Pericardium fibroblast (primary cell): ENCODE measurements around the gene C5orf58. TPM values are rescaled to one million over a fixed set of nuclear protein-coding genes. Genes with fewer than 3 reads are reported as not detected.

Source experiments
- total RNA-seq: library from RNA; depleted of rRNA; stranded (reverse); fragments of >200 nt; gene quantifications from 2 replicates; pipeline ENCODE4 v1.2.3, GENCODE V29; 2015

The C5orf58 gene, protein sequence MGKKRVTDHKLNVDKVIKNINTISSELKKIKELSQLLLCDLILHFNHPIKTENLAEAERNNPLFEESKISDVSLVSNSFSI
- not detected in 2 replicates for total RNA-seq

GRCh38 chr5:170232786-170233185 is at the start of gene C5orf58:
TSS of gene C5orf58 (plus strand) at chr5:170232985. CDS start at chr5:170234977, 1,992 bp downstream.

Other genes starting within 250 kb of the C5orf58 start
- not detected in 2 replicates for gene FOXI1, start 127.1 kb upstream of the C5orf58 start, total RNA-seq
- not detected in 2 replicates for gene LCP2, start 64.8 kb downstream of the C5orf58 start, total RNA-seq
- not detected in 2 replicates for gene KCNMB1, start 156.4 kb downstream of the C5orf58 start, total RNA-seq